ENCODE measurements around the gene BMP8A. TPM values are rescaled to one million over a fixed set of nuclear protein-coding genes. Genes with fewer than 3 reads are reported as not detected.
"Not testable (repeated sequence)": the region's sequence is repeated elsewhere in the genome, so short reads cannot be mapped to it uniquely, and the experiment has no call there.

BMP8A gene
- total RNA-seq, 2 donors from 2014 or later: 1.3 to 2.9 TPM

GRCh38 chr1:39478126-39478915, 13.1 kb upstream of the BMP8A start:
- no peak for ATAC-seq
- intact Hi-C loops (cut with DNase I): no loop called here

GRCh38 chr1:39481289-39481688, 10.1 kb upstream of the BMP8A start:
- DNase-seq (no peak), ATAC-seq (no peak)
- intact Hi-C loops (cut with DNase I): loop anchor here in 1 of 2 donors (10.0 kb wide), 1 partner anchor 54 kb away; no protein-coding TSS in a partner anchor

More at GRCh38 chr1:39478126-39478915, 13.1 kb upstream of the BMP8A start:
- no peak for DNase-seq

GRCh38 chr1:39483276-39483675, 8.2 kb upstream of the BMP8A start:
- no peak for DNase-seq
- intact Hi-C loops (cut with DNase I): loop anchor here in 1 of 2 donors (10.0 kb wide), 1 partner anchor 52 kb away; no protein-coding TSS in a partner anchor
- no peak for ATAC-seq

DNA sequence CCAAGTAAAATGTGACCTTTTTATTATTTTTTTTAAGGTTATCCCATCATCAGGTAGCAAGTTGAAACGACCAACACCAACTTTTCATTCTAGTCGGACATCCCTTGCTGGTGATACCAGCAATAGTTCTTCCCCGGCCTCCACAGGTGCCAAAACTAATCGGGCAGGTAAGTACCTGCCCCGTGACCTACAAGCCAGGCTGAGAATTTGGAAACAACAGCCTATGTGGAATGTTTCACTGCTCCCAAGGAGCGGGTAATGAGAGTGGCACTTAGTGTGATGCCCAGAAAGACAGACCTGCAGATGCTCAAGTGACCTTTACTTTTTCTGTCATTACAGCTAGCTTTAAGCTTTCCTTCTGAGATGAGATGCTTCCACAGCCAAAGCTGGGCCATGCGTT, 6.9 kb upstream of the BMP8A start:
- ATAC-seq: no peak
- no peak for DNase-seq
- intact Hi-C loops (cut with DNase I): loop anchor here in 1 of 2 donors (10.0 kb wide), 1 partner anchor 50 kb away; no protein-coding TSS in a partner anchor

DNA sequence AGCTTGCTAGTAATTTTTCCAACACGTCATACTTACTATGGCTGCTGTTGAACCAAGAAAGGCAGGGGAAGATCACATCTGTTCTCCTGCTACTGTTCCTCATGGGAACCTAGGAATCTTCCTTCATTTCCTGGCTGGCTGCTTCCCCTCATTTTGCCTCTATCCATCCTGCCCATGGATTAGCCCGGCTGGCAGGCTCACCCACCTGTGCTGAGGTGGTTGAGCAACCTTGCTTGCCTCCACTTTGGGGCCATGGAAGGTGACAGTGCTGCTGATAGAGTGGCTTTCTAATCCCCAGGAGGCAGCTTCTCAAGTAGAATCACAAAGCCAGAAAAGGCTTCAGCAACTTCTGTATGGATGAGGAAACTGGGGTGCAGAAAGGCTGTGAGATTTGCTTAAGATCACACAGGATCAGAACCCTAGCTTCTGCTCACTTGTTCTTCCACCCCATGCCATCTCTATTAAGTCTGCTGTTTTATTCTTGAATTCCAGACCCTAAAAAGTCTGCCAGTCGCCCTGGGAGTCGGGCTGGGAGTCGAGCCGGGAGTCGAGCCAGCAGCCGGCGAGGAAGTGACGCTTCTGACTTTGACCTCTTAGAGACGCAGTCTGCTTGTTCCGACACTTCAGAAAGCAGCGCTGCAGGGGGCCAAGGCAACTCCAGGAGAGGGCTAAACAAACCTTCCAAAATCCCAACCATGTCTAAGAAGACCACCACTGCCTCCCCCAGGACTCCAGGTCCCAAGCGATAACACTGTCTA, 6.2 kb upstream of the BMP8A start:
- peak; percentile 44 to 56 for ATAC-seq

DNA sequence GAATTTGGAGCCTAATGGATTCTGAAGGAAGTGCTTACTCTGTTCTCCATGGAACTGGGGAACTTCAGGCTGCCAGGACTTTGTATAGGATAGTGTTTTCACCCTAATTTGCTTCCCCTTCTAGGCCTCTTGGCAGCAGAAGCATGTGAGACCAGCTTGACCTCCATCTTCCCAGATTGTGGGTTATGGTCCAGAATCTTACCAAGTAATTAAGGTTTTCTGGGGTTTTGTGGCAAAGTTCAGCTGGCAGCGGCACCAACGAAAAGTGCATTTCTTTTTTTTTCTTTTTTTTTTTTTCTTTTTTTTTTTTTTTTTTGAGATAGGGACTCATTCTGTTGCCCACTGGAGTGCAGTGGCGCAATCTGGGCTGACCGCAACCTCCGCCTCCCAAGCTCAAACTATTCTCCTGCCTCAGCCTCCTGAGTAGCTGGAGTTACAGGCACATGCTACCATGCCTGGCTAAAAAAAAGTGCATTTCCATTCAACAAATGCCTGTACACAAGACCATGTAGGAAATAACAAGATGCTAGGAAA, 3.4 kb upstream of the BMP8A start:
- intact Hi-C loops (cut with DNase I): loop anchor here in 1 of 2 donors (10.0 kb wide), 1 partner anchor 47 kb away; no protein-coding TSS in a partner anchor
- ATAC-seq (no peak), DNase-seq (no peak)

More for the DNA sequence above, 6.2 kb upstream of the BMP8A start:
- intact Hi-C loops (cut with DNase I): loop anchor here in 1 of 2 donors (10.0 kb wide), 1 partner anchor 50 kb away; no protein-coding TSS in a partner anchor
- peak; percentile 65 for DNase-seq

DNA sequence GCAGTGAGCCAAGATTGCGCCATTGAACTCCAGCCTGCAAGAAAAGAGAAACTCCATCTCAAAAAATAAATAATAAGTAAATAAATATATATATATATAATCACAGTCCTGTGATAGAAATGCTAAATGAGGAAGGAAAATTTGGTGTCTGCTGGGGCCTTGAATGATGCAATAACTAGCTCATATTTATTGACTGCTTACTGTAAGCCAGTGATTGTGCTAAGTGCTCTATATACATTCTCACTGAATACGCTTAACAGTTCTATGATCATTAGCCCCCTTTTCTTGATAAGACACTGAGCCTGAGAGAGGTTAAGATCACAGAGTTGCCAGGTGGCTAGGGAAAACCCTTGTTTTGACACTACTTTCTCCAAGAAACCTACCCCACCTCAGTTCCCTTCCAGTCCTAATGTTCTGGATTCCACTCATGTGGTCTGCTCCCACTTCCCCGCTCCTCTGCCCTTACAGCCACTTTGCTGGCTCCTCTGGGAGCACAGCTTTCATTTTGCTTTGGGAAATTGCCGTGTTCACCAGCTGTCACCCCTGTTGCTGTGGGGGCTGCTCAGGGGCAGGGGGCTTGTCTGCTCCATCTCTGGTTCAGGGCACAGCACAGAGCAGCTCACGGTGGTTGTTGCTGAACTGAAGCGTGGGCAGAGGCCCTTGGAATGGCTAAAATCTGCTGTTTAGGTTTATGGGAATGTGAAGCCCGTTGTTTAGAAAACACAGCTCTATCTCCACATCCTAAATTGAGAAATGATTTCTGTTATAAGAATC, 2.5 kb upstream of the BMP8A start:
- intact Hi-C loops (cut with DNase I): loop anchor here in 1 of 2 donors (10.0 kb wide), 1 partner anchor 46 kb away; no protein-coding TSS in a partner anchor
- ATAC-seq (no peak), DNase-seq (no peak)

DNA sequence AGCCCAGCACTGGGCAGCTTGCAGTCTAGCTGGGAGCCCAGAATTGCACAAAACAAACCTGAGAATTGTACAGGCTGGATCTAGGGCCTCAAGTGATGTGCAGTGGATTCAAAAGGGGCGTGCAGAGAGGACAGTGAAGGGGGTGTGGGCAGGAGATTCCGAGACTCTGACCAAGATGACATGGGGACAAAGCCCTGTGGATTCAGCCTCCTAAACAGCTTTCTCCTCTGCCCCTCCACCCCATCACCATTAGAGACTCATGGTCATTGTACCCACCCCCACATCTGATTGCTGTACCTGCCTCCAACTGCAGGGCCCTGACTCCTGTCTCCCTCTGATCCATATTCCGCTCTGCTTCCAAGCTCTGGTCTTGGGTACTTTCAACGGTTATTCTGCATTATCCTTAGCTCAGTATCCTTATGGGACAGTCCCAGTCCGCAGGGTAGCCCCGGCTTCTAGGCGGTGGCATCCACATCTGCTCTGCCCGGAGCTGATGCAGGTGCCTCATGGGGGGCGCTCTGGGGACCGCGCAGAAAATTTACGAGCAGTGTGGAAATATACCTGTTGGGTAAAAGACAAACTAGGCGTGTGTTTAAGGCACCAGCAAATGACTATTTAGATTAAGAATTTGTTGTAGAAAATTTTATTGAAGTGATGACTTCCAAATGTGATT, 1.7 kb upstream of the BMP8A start:
- intact Hi-C loops (cut with DNase I): loop anchor here in 1 of 2 donors (10.0 kb wide), 1 partner anchor 45 kb away; no protein-coding TSS in a partner anchor
- no peak for DNase-seq
- no peak for ATAC-seq

DNA sequence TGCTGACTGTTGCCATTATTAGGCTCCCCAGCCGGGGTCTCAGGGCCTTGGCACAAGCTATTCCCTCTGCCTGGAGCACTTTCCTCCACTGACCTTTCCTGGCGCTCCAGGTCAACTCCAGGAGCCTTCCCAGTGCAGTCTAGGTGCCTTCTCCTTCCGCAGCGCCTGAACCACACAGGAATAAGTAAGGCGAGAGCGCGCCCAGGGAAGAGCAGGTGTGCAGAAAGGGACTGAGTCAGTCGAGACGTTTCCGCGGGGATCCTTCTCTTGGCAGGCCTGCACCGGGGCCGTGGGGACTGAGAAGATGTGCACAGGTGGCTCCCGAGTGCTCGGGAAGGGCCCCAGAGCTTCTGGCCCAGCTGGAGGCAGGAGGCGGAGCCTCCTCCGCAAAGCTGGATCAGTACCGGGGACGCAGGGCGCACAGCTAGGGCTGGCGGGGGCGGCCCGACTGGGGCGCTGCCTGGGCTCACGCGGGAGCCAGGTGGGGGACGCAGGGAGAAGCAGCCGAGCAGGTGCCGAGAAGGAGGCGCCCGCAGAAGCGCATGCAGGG, 765 bp upstream of the BMP8A start:
- ATAC-seq: peak; percentile 14 to 38
- no peak for DNase-seq
- intact Hi-C loops (cut with DNase I): no loop called here

- intact Hi-C loops (cut with DNase I); ATAC-seq; DNase-seq: not testable (repeated sequence)
These were observed 944 bp downstream of the BMP8A start for GRCh38 chr1:39492118-39493042.

- intact Hi-C loops (cut with DNase I); ATAC-seq; DNase-seq: not testable (repeated sequence)
These were observed 1.8 kb downstream of the BMP8A start for GRCh38 chr1:39493043-39493810.

DNA sequence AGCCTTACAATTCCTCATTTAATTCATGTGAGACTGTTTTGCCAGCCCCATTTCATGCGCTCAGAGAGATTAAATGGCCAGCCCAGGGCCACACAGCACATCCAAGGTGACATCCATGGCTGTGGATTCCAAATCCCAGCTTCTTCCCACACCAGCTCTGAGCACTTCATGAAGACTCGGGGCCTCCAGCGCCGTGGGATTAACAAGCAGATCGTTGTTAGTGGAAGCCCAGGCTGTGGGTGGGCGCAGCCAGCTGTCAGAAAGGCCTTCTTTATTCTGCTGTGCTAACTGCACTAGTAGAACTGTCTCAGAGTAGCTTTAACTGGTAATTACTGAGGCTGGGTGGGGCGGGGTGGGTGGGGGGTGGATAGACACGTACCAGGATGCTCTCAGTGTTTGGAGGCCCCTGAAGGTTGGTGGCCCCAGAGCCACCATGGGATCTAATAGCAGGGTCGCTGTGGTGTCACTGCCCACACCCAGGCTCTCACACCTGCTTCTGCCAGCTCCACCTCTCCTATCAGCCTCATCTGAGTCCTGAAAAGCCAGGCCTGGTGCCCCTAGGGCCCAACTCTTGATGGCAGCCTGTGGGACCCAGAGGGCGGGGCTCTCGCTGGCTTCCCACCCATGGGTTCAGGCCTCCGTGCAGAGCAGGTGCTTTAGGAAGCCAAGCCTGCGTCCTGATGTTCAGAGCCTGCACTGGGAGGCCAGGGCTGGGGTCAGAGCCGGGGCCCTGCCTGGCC, 3.4 kb downstream of the BMP8A start:
- no peak for ATAC-seq
- intact Hi-C loops (cut with DNase I): no loop called here

DNA sequence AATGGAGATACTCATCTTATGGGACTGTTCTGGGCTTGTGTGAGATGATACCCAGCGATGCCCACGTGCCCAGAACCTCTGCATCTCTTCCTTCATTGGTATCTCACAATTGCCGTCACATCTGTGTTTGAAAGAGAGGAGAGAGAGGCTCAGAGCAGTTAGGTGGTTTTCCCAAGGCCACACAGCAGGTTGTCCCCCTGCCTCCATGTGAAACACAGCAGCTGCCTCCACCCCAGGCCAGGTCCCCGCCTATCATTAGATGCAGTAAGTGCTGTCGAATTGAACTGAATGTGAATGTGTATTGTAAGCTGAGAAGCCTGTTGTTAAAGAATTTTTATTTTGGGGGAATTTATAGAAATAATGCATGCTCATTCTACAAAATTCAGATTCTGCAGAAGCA, 5.1 kb downstream of the BMP8A start:
- intact Hi-C loops (cut with DNase I); DNase-seq; ATAC-seq: not testable (repeated sequence)

More for the DNA sequence above, 3.4 kb downstream of the BMP8A start:
- no peak for DNase-seq

DNA sequence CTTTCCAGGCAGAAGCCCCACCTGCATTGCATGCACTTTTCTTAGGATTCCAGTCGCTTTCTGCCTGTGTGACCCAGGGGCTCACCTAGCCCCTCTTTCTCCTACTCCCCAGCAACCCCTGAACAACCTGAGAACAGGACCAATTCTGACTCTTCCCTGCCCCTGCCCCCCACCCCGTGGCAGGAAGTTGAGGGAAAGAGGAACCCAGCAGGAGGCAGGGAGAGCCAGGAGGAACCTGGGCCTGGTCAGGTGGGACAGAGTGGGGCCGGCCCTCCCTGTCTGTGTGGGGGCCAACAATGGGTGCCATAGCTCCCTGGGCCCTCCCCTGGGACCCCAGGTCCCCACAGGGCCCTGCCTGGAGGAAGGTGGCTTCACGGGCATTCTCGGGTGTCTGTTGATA, 6.1 kb downstream of the BMP8A start:
- no peak for DNase-seq

GRCh38 chr1:39498096-39498710, 6.8 kb downstream of the BMP8A start:
- intact Hi-C loops (cut with DNase I); DNase-seq: not testable (repeated sequence)
- peak in 1 of 2 donors; percentile 33 for ATAC-seq

More for the DNA sequence above, 6.1 kb downstream of the BMP8A start:
- no peak for ATAC-seq
- intact Hi-C loops (cut with DNase I): no loop called here

Measured in left cardiac atrium (tissue), 4 donors.